GM23248 (cell line): ENCODE data around the gene ITIH4. TPM values are rescaled to one million over a fixed set of nuclear protein-coding genes. Genes with fewer than 3 reads are reported as not detected.
A peak's percentile ranks its signal among the peaks of the same experiment; 100 is the strongest.

Source experiments
- DNase-seq: peaks from one replicate; pipeline ENCODE4 v3.0.0-alpha.2; 2015
- H2AFZ ChIP-seq: fragments of 200-600 bp; sonication (generic); 2 replicates; pipeline ENCODE4 v1.6.1; 2016; ENCODE audit warnings: antibody characterized with exemption
- H3F3A ChIP-seq: fragments of 200-600 bp; sonication (generic); 2 replicates; pipeline ENCODE4 v1.6.1; 2016; ENCODE audit warnings: mild to moderate bottlenecking, antibody characterized with exemption, mixed run types; ENCODE audit not compliant: insufficient read depth
- H3K27ac ChIP-seq: fragments of 200-600 bp; sonication (generic); 2 replicates; pipeline ENCODE4 v1.5.1; 2016; ENCODE audit warnings: mild to moderate bottlenecking
- H3K27me3 ChIP-seq: fragments of 200-600 bp; sonication (generic); replicated peaks from 2 replicates; pipeline ENCODE4 v1.6.1; 2016; ENCODE audit warnings: mild to moderate bottlenecking; ENCODE audit not compliant: insufficient read depth
- H3K36me3 ChIP-seq: fragments of 200-600 bp; sonication (generic); 2 replicates; pipeline ENCODE4 v1.6.1; 2016; ENCODE audit warnings: low read depth, mild to moderate bottlenecking
- H3K4me1 ChIP-seq: fragments of 200-600 bp; sonication (generic); 2 replicates; pipeline ENCODE4 v1.6.1; 2016; ENCODE audit warnings: mild to moderate bottlenecking; ENCODE audit not compliant: insufficient read depth
- H3K4me2 ChIP-seq: fragments of 200-600 bp; sonication (generic); one replicate; pipeline ENCODE4 v1.6.1; 2016; ENCODE audit warnings: mild to moderate bottlenecking; ENCODE audit not compliant: unreplicated experiment
- H3K4me3 ChIP-seq: fragments of 200-600 bp; sonication (generic); 2 replicates; pipeline ENCODE4 v1.5.1; 2016; ENCODE audit warnings: mild to moderate bottlenecking
- H3K79me2 ChIP-seq: fragments of 200-600 bp; sonication (generic); 2 replicates; pipeline ENCODE4 v1.6.1; 2016; ENCODE audit warnings: mild to moderate bottlenecking; ENCODE audit not compliant: insufficient read depth
- H3K9ac ChIP-seq: fragments of 200-600 bp; sonication (generic); 2 replicates; pipeline ENCODE4 v1.6.1; 2016; ENCODE audit warnings: mild to moderate bottlenecking
- H3K9me2 ChIP-seq: fragments of 200-600 bp; sonication (generic); 2 replicates; pipeline ENCODE4 v1.6.1; 2016; ENCODE audit warnings: mixed run types, mild to moderate bottlenecking, moderate library complexity; ENCODE audit not compliant: insufficient read depth
- H3K9me3 ChIP-seq: fragments of 200-600 bp; sonication (generic); one replicate; pipeline ENCODE4 v1.6.1; 2017; ENCODE audit warnings: low read depth
- H4K20me1 ChIP-seq: fragments of 200-600 bp; sonication (generic); 2 replicates; pipeline ENCODE4 v1.6.0; 2016; ENCODE audit not compliant: insufficient read depth
- EZH2 ChIP-seq: fragments of 200-600 bp; sonication (generic); IDR thresholded peaks from 2 replicates; pipeline ENCODE4 v1.6.1; 2018; ENCODE audit warnings: antibody characterized with exemption, mild to moderate bottlenecking; ENCODE audit not compliant: insufficient read depth, poor library complexity, severe bottlenecking
- EZH2phosphoT487 ChIP-seq: fragments of 200-600 bp; sonication (generic); IDR thresholded peaks from 2 replicates; pipeline ENCODE4 v1.6.1; 2018; ENCODE audit warnings: antibody characterized with exemption, moderate library complexity, mild to moderate bottlenecking, low read depth; ENCODE audit not compliant: insufficient read depth
- WGBS, 2 experiments: methylation state at CpG; one replicate each; pipeline ENCODE4 v1.1.6; 2015 to 2017; ENCODE audit warnings: low lambda C conversion rate in 2 of 2, low coverage in 1 of 2; ENCODE audit errors: missing lambda C conversion rate in 2 of 2; 5-methylcytosine and 5-hydroxymethylcytosine counted together
- in situ Hi-C: fragments of 300-500 bp; cut with MboI; formaldehyde crosslinking; loops from 2 replicates; pipeline ENCODE4 v1.15.0; 2020
- microRNA-seq: library from miRNA; unstranded; fragments of <30 nt; microRNA quantifications from one replicate; pipeline ENCODE4, GENCODE V29; 2016; ENCODE audit warnings: borderline number of aligned reads
- polyA plus RNA-seq: library from polyadenylated mRNA; unstranded; fragments of >200 nt; fragmentation: Nextera tagmentation; extraction: Ambion mirVana; gene quantifications from 2 replicates; pipeline ENCODE4 v1.2.1, GENCODE V29; 2016
- small RNA-seq: library from RNA; depleted of rRNA; stranded (forward); fragments of <200 nt; gene quantifications from one replicate; pipeline ENCODE3, GENCODE V24; 2014; ENCODE audit warnings: low read depth, low replicate concordance
- total RNA-seq: library from RNA; depleted of rRNA; stranded (reverse); fragments of >200 nt; shearing (Covaris generic); gene quantifications from 2 replicates; pipeline ENCODE4 v1.2.3, GENCODE V29; 2014; rRNA removed

ITIH4 gene
- total and polyA plus RNA-seq, 2 experiments from 2014 or later, result 0.11 TPM; not detected in 1

DNA sequence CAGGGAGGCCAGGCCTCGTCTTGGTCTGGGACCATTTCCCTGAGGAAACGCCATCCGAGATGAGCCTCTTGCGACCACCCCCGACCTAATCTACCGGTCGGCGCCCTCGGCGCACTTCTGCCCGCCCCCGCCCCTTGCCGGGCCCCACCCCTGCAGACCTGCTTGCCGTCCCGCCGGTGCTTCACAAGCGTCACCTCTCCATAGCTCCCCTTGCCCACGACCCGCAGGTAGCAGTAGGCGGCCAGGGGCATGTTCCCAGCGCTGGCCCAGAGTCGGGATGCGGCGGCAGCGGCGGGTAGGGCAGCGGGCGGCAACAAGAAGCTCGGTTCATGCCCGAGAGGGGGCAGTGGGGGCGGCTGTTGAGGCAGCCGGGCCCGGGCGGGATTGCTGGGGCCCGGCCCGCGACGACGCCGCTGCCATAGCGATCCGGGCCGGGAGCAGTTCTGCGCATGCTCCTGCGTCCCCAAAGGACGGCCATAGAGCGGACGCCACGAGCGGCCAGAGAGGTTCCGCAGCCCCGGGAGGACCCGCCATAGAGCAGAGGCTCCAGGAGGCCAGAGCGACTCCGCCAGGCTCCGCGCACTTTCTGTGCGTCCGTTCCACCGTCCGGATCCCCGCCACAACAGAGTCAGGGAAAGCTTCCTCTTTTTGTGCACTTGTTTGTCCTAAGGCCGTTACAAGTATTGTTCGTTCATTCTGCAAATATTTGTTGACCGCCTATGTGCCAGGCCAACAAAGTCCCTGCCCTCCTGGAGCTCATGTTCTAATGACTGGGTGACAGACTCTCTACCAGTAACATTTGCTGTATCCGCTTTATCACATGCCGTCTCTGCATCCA is 59.8 kb downstream of the ITIH4 start, which contains the start of gene NEK4:
Gene NEK4 (minus strand): TSS at position 445 of the 838 bp plus-strand sequence. CDS start 194 bp downstream, at position 251.
- Histone ChIP-seq H3K36me3 (peaks cover 6% of the 10 kb centered on the region), H2AFZ (peak within 1 kb of the TSS; percentile 98), H3F3A (no peaks in the 10 kb centered on the region), H3K9ac (peak within 1 kb of the TSS; percentile 77), H3K4me3 (peak within 1 kb of the TSS; percentile 82), H3K4me1 (peaks cover 5% of the 10 kb centered on the region; the same call in 1 of the 2 replicates), H3K4me2 (peak within 1 kb of the TSS; percentile 91), H3K79me2 (peaks cover 24% of the 10 kb centered on the region; the same call in 1 of the 2 replicates), H3K27ac (peak within 1 kb of the TSS; percentile 29), H4K20me1 (no peaks in the 10 kb centered on the region), H3K27me3 (no peaks in the 10 kb centered on the region), H3K9me3 (no peaks in the 10 kb centered on the region), H3K9me2 (no peaks in the 10 kb centered on the region)
- DNase-seq, result peak; percentile 96
- TF ChIP-seq EZH2, result no peak
- TF ChIP-seq EZH2phosphoT487, result no peak
- in situ Hi-C loops, result no loop called here
- WGBS, 2 experiments, result 1% methylated on average over 62 to 67 of the region's 67 CpGs

GRCh38 chr3:52769786-52770455 is 60.6 kb downstream of the ITIH4 start:
- WGBS, 2 experiments, result 15 to 16% methylated on average over 13 of the region's 13 CpGs
- H3K27me3 ChIP-seq, result no peaks in the 10 kb centered on the region
- peak overlapping the region; percentile 98 for H2AFZ ChIP-seq
- H3K36me3 ChIP-seq, result peaks cover 11% of the 10 kb centered on the region
- H3K9ac ChIP-seq, result peak overlapping the region; percentile 77
- TF ChIP-seq EZH2phosphoT487 (no peak), EZH2 (no peak)
- peak; percentile 31 for DNase-seq
- peak overlapping the region; percentile 82 for H3K4me3 ChIP-seq
- peaks cover 24% of the 10 kb centered on the region; the same call in 1 of the 2 replicates for H3K79me2 ChIP-seq
- in situ Hi-C loops, result no loop called here
- H3K4me1 ChIP-seq, result peaks cover 5% of the 10 kb centered on the region; the same call in 1 of the 2 replicates
- no peaks in the 10 kb centered on the region for H3F3A ChIP-seq
- no peak overlapping the region for H3K27ac ChIP-seq
- no peaks in the 10 kb centered on the region for H4K20me1 ChIP-seq
- H3K9me3 ChIP-seq, result no peaks in the 10 kb centered on the region
- H3K4me2 ChIP-seq, result peak overlapping the region; percentile 91
- no peaks in the 10 kb centered on the region for H3K9me2 ChIP-seq

GRCh38 chr3:52763466-52763865 is 67.0 kb downstream of the ITIH4 start:
- Histone ChIP-seq H3K4me1 (no peaks in the 10 kb centered on the region), H3K9ac (no peak overlapping the region), H3K27me3 (no peaks in the 10 kb centered on the region), H3K27ac (no peak overlapping the region), H3K9me2 (no peaks in the 10 kb centered on the region), H3K4me2 (no peak overlapping the region), H3K36me3 (peaks cover 40% of the 10 kb centered on the region), H2AFZ (no peak overlapping the region), H3K79me2 (0 out of 2 replicates have a peak, but pooled peaks cover 2% of the 10 kb centered on the region), H3K9me3 (no peaks in the 10 kb centered on the region), H4K20me1 (no peaks in the 10 kb centered on the region), H3K4me3 (no peak overlapping the region), H3F3A (no peaks in the 10 kb centered on the region)
- 98 to 100% methylated on average over 2 of the region's 2 CpGs for WGBS, 2 experiments
- TF ChIP-seq EZH2phosphoT487 (no peak), EZH2 (no peak)
- in situ Hi-C loops, result no loop called here
- peak; percentile 32 for DNase-seq

Small RNAs within 50 kb of the gene (microRNA-seq; reads per million reads assigned to microRNA genes)
- gene MIR8064, result not detected

Small RNAs within 50 kb of the gene (small RNA-seq; reads per million reads assigned to genes)
- gene MIR8064 (not detected), gene MUSTN1 (not detected)

Other genes with a start within 250 kb of the ITIH4 start
- 30.1 and 42.6 TPM in 2 replicates for gene PBRM1, start 144.8 kb downstream of the ITIH4 start, total RNA-seq
- gene PBRM1, start 144.8 kb downstream of the ITIH4 start, polyA plus RNA-seq, result 53.5 and 60.3 TPM in 2 replicates
- 90.2 and 98.8 TPM in 2 replicates for gene GNL3, start 144.6 kb downstream of the ITIH4 start, total RNA-seq
- 95.3 and 108 TPM in 2 replicates for gene GNL3, start 144.6 kb downstream of the ITIH4 start, polyA plus RNA-seq
- gene GLT8D1, start 124.9 kb downstream of the ITIH4 start, total RNA-seq, result 148 and 151 TPM in 2 replicates
- gene GLT8D1, start 124.9 kb downstream of the ITIH4 start, polyA plus RNA-seq, result 140 and 149 TPM in 2 replicates
- 184 and 271 TPM in 2 replicates for gene SPCS1, start 124.6 kb downstream of the ITIH4 start, total RNA-seq
- 366 and 369 TPM in 2 replicates for gene SPCS1, start 124.6 kb downstream of the ITIH4 start, polyA plus RNA-seq
- gene NEK4, start 59.7 kb downstream of the ITIH4 start, total RNA-seq, result 15.8 and 17.6 TPM in 2 replicates
- 8.4 and 8.7 TPM in 2 replicates for gene NEK4, start 59.7 kb downstream of the ITIH4 start, polyA plus RNA-seq
- not detected in 2 replicates for gene ITIH1, start 53.1 kb downstream of the ITIH4 start, total RNA-seq
- not detected in 2 replicates for gene ITIH1, start 53.1 kb downstream of the ITIH4 start, polyA plus RNA-seq
- not detected in 2 replicates for gene ITIH3, start 35.9 kb downstream of the ITIH4 start, total RNA-seq
- gene ITIH3, start 35.9 kb downstream of the ITIH4 start, polyA plus RNA-seq, result not detected in 2 replicates
- not detected in 2 replicates for gene MUSTN1, start 4.3 kb upstream of the ITIH4 start, total RNA-seq
- not detected in 2 replicates for gene MUSTN1, start 4.3 kb upstream of the ITIH4 start, polyA plus RNA-seq
- gene STIMATE, start 66.9 kb upstream of the ITIH4 start, total RNA-seq, result 10.3 and 11.5 TPM in 2 replicates
- 9.2 and 9.3 TPM in 2 replicates for gene STIMATE, start 66.9 kb upstream of the ITIH4 start, polyA plus RNA-seq
- 2.6 and 3.0 TPM in 2 replicates for gene SFMBT1, start 215.4 kb upstream of the ITIH4 start, total RNA-seq
- 2.2 and 2.3 TPM in 2 replicates for gene SFMBT1, start 215.4 kb upstream of the ITIH4 start, polyA plus RNA-seq